Stomach (tissue), 4 donors: Measurements from ENCODE around the gene GNA14.

Experiments
- EP300 ChIP-seq: sonication (generic); formaldehyde crosslinking; IDR thresholded peaks from one replicate; pipeline ENCODE4 v1.6.1; 2017; ENCODE audit warnings: antibody characterized with exemption
- POLR2A ChIP-seq, 4 donors: fragments of 450-650 bp; IDR thresholded peaks; one replicate each; pipeline ENCODE4 v1.6.1; 2016; ENCODE audit warnings: antibody characterized with exemption in 4 of 4, control low read depth in 2 of 4, mild to moderate bottlenecking in 1 of 4, moderate library complexity in 1 of 4

DNA sequence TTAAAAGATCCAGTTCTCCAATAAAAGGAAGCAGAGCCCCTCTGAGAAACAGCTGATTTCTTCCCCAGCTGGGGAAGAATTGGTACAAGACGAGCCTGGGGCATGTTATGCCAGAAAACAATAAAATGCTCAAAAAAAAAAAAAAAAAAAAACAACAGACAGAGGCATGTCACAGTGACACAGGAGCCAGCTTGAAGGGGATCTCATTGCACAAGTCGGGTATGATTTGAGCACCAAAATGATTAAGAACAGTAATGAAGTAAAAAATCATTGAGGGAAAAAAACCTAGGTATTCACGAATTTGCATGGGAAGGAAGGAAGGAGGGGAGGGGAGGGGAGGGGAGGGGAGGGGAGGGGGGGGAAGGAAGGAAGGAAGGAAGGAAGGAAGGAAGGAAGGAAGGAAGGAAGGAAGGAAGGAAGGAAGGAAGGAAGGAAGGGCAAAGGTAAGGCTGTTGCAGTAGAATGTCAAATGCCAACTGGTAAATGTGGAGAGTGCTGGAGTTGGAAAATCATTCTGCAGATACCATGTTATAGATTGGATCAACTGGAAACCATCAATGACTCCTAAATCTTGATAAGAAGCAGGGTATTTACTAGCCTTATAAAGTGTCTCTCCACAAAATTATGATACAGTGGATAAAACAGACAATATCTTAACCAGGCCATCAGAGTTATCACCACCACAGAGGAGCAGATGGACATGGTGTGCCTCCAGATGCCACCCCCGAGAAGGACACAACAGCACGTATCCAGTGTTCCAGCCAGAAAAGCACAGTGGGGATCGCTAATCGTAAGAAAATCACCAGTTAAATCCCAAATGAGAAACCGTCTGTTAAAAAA lies 7.2 kb downstream of the GNA14 start:
- TF ChIP-seq POLR2A (IDR thresholded peaks at IDR 0.05): no peak
- no peak for TF ChIP-seq EP300
